ENCODE data around the gene SCARF2.
"Not testable (repeated sequence)": the region's sequence is repeated elsewhere in the genome, so short reads cannot be mapped to it uniquely, and the experiment has no call there.

SCARF2 gene

DNA sequence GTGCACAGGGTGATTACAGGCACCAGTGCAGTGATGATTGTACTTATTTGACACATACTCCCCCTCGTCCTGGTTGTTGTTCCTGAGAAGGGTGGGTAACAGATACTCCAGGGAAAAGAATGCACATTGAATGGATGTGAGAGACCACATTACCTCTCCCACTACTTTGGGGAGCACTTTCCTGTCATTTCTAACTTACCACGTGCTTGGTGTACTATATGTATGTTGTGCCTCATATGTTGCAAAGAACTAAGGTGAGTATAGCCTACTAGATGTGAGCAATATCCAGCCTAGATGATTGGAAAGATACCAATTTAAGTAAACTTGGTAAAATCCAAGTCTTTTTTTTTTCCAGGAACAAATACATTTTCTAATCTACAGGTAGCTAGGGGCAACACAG lies 14.3 kb upstream of the SCARF2 start:
- Mint-ChIP-seq H3K4me1 (peaks cover 12% of the 10 kb centered on the region), H3K27ac (no peak overlapping the region), H3K9me3 (no peaks in the 10 kb centered on the region), H3K27me3 (no peaks in the 10 kb centered on the region), H3K4me3 (no peak overlapping the region), H3K36me3 (peaks cover 21% of the 10 kb centered on the region)
- no peak for DNase-seq (ENCODE audit: low spot score in 2 of 2)
- ATAC-seq (ENCODE audit: low read depth) = no peak

- not testable (repeated sequence) for H3K4me1 Mint-ChIP-seq; H3K9me3 Mint-ChIP-seq; H3K27me3 Mint-ChIP-seq; H3K4me3 Mint-ChIP-seq; ATAC-seq (ENCODE audit: low read depth); DNase-seq (ENCODE audit: low spot score in 2 of 2); H3K27ac Mint-ChIP-seq
- H3K36me3 Mint-ChIP-seq = peaks cover 22% of the 10 kb centered on the region
Observed at GRCh38 chr22:20451129-20451778, 13.6 kb upstream of the SCARF2 start.

DNA sequence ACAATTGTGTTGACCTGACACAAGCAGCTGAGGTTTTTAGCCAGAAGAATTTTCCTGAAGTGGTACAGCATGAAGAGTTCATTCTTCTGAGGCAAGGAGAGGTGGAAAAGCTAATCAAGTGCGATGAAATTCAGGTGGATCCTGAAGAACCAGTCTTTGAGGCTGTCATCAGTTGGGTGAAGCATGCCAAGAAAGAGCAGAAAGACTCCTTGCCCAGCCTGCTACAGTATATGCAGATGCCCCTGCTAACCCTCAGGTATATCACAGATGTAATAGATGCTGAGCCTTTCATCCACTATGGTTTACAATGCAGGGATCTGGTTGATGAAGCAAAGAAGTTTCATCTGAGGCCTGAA lies 12.9 kb upstream of the SCARF2 start:
- Mint-ChIP-seq H3K27ac (no peak overlapping the region), H3K4me1 (no peaks in the 10 kb centered on the region), H3K27me3 (no peaks in the 10 kb centered on the region), H3K9me3 (no peaks in the 10 kb centered on the region), H3K4me3 (no peak overlapping the region), H3K36me3 (peaks cover 16% of the 10 kb centered on the region)
- ATAC-seq (ENCODE audit: low read depth) = no peak
- DNase-seq (ENCODE audit: low spot score in 2 of 2) = no peak

GRCh38 chr22:20449819-20450550 lies 12.4 kb upstream of the SCARF2 start:
- Mint-ChIP-seq H3K27me3 (no peaks in the 10 kb centered on the region), H3K4me3 (no peak overlapping the region), H3K36me3 (peaks cover 13% of the 10 kb centered on the region), H3K27ac (no peak overlapping the region), H3K9me3 (no peaks in the 10 kb centered on the region), H3K4me1 (no peaks in the 10 kb centered on the region)
- ATAC-seq (ENCODE audit: low read depth) (no peak), DNase-seq (ENCODE audit: low spot score in 2 of 2) (no peak)

DNA sequence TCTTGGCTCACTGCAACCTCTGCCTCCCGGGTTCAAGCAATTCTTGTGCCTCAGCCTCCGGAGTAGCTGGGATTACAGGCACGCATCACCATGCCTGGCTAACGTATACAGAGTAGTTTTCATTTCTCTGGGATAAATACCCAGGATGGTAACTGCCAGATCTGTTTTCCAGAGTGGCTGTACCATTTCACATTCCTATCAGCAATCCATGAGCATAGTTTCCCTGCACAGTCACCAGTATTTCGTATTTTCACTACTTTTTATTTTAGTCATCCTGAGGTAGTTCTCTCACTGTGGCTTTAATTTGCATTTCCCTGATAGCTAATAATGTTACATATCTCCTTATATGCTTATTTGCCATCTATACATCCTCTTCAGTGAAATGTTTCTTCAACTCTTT lies 11.0 kb upstream of the SCARF2 start:
- Mint-ChIP-seq H3K9me3 (no peaks in the 10 kb centered on the region), H3K4me1 (no peaks in the 10 kb centered on the region), H3K36me3 (peaks cover 18% of the 10 kb centered on the region), H3K27me3 (no peaks in the 10 kb centered on the region), H3K4me3 (no peak overlapping the region), H3K27ac (no peak overlapping the region)
- no peak for ATAC-seq (ENCODE audit: low read depth)
- DNase-seq (ENCODE audit: low spot score in 2 of 2) = no peak

- no peak for ATAC-seq (ENCODE audit: low read depth)
- Mint-ChIP-seq H3K36me3 (peaks cover 15% of the 10 kb centered on the region), H3K27ac (no peak overlapping the region), H3K27me3 (no peaks in the 10 kb centered on the region), H3K9me3 (no peaks in the 10 kb centered on the region), H3K4me1 (no peaks in the 10 kb centered on the region), H3K4me3 (no peak overlapping the region)
- DNase-seq (ENCODE audit: low spot score in 2 of 2) = no peak
Observed at GRCh38 chr22:20446383-20446970, 8.9 kb upstream of the SCARF2 start.

GRCh38 chr22:20444325-20444724 lies 6.7 kb upstream of the SCARF2 start:
- peaks cover 2% of the 10 kb centered on the region for H3K27me3 Mint-ChIP-seq
- no peak overlapping the region for H3K27ac Mint-ChIP-seq
- no peak for ATAC-seq (ENCODE audit: low read depth)
- DNase-seq (ENCODE audit: low spot score in 2 of 2) = no peak
- H3K4me3 Mint-ChIP-seq = no peak overlapping the region
- peaks cover 2% of the 10 kb centered on the region for H3K4me1 Mint-ChIP-seq
- no peaks in the 10 kb centered on the region for H3K9me3 Mint-ChIP-seq
- H3K36me3 Mint-ChIP-seq = peaks cover 18% of the 10 kb centered on the region

GRCh38 chr22:20442485-20443284 lies 5.1 kb upstream of the SCARF2 start:
- DNase-seq (ENCODE audit: low spot score in 2 of 2) (no peak), ATAC-seq (ENCODE audit: low read depth) (no peak)
- H3K4me1 Mint-ChIP-seq = peaks cover 4% of the 10 kb centered on the region
- no peak overlapping the region for H3K4me3 Mint-ChIP-seq
- no peaks in the 10 kb centered on the region for H3K9me3 Mint-ChIP-seq
- H3K27me3 Mint-ChIP-seq = peaks cover 7% of the 10 kb centered on the region
- H3K36me3 Mint-ChIP-seq = peaks cover 18% of the 10 kb centered on the region
- H3K27ac Mint-ChIP-seq = no peak overlapping the region

DNA sequence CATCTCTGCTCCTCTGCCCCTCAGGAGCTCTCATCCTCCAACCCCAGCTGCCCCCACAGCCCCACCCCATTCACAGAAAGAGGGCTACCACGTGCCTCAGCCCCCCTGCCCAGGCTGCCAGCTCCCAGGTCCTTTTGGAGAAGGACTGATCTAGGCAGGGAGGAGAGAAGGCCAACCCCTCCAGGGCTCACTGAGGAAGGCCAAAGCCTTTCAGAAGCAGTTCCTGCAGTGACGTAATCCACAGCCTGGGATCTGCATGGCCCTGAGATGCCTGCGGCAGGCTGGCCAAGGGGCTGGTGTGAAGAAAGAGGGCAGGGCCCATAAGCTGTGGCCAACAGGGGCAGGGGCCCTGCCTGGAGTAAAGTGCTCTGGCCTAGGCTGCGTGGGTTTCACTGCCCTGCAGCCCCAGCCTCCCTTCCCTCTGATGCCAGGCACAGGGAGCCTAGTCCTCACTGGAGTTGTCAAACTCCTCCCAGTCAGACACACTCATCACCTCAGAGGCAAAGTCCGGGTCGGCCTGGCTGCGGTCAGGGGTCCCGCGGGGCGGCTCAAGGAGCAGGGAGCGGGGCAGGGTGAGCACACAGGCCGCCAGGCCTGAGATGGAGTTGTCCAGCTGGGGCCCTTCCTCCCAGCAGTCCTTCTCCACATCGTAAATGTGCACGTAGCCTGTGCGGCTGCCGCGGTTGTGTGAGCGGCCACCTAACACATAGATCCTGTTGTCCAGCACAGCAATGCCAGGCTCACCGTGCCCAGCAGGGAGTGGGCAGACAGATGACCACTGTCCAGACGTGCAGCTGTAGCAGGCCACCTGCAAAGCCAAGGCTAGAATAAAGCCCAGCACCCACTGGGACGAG lies 4.2 kb upstream of the SCARF2 start:
- peaks cover 16% of the 10 kb centered on the region for H3K36me3 Mint-ChIP-seq
- no peak overlapping the region for H3K4me3 Mint-ChIP-seq
- H3K4me1 Mint-ChIP-seq = peaks cover 9% of the 10 kb centered on the region
- H3K9me3 Mint-ChIP-seq = no peaks in the 10 kb centered on the region
- no peak overlapping the region for H3K27ac Mint-ChIP-seq
- DNase-seq (ENCODE audit: low spot score in 2 of 2) (no peak), ATAC-seq (ENCODE audit: low read depth) (no peak)
- peaks cover 13% of the 10 kb centered on the region for H3K27me3 Mint-ChIP-seq

GRCh38 chr22:20440637-20441591 lies 3.3 kb upstream of the SCARF2 start:
- Mint-ChIP-seq H3K27me3 (peaks cover 16% of the 10 kb centered on the region), H3K9me3 (no peaks in the 10 kb centered on the region), H3K4me3 (no peak overlapping the region), H3K36me3 (peaks cover 16% of the 10 kb centered on the region), H3K27ac (no peak overlapping the region), H3K4me1 (peaks cover 12% of the 10 kb centered on the region)
- DNase-seq (ENCODE audit: low spot score in 2 of 2) (no peak), ATAC-seq (ENCODE audit: low read depth) (no peak)

DNA sequence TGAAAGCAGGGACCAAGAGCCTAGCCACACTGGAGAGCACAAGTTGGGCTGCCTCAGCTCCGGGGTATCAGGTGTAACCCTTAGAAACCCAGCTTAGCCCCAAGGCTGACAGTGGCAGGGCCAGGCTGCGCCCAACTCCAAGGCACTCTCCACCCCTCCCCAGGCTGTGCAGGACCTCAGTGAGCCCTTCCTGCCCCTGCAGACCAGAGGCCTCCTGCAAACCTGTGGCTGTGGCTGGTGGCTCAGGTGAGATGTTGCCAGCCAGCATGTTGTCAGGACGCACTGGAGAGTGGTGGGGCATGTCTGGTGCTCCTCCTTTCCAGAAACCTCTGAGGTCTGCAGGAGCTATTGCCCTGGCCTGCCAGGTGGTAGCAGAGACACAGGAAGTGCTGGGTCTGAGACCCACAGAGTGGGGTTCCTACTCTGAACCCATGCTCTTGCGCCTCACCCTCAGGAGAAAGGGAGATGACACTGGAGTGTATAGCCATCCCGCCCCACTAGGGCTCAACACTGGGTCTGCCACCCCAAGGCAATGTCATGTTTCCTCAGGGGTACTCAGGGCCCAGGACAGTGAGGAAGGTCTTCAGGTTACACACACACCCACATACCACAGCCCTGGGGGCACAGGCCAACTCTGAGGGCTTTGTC lies 2.4 kb upstream of the SCARF2 start:
- peaks cover 19% of the 10 kb centered on the region for H3K4me1 Mint-ChIP-seq
- no peak overlapping the region for H3K27ac Mint-ChIP-seq
- H3K36me3 Mint-ChIP-seq = peaks cover 16% of the 10 kb centered on the region
- no peak overlapping the region for H3K4me3 Mint-ChIP-seq
- ATAC-seq (ENCODE audit: low read depth) (no peak), DNase-seq (ENCODE audit: low spot score in 2 of 2) (no peak)
- no peaks in the 10 kb centered on the region for H3K9me3 Mint-ChIP-seq
- peaks cover 24% of the 10 kb centered on the region for H3K27me3 Mint-ChIP-seq

- H3K9me3 Mint-ChIP-seq = no peaks in the 10 kb centered on the region
- H3K27me3 Mint-ChIP-seq = peaks cover 28% of the 10 kb centered on the region
- ATAC-seq (ENCODE audit: low read depth) (no peak), DNase-seq (ENCODE audit: low spot score in 2 of 2) (no peak)
- peaks cover 14% of the 10 kb centered on the region for H3K36me3 Mint-ChIP-seq
- peaks cover 22% of the 10 kb centered on the region for H3K4me1 Mint-ChIP-seq
- H3K27ac Mint-ChIP-seq = no peak overlapping the region
- H3K4me3 Mint-ChIP-seq = no peak overlapping the region
Observed at GRCh38 chr22:20439556-20439927, 1.9 kb upstream of the SCARF2 start.
